ENCODE results near the gene PLCL2.
A peak's percentile ranks its signal among the peaks of the same experiment; 100 is the strongest.

DNA sequence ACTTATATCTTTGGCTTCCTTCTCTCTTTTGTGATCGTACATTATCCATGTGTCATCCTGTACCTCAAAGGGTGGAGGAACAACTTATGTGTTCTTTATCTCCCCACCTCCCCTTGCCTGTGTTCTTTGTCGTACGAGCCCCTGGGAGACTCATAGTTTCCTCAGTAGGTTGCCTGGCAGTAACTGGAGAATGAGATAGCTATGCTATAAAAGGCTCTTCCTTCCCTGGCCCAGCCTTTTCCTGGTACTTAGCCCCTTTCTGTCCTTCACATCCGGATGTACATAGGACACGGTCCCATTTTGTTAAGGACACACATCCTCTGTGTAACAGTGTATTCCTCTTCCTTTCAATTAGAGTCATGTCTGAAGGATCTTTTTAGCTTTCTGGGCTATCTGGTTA, 32.1 kb downstream of the PLCL2 start:
- TF ChIP-seq, protein P1, sequence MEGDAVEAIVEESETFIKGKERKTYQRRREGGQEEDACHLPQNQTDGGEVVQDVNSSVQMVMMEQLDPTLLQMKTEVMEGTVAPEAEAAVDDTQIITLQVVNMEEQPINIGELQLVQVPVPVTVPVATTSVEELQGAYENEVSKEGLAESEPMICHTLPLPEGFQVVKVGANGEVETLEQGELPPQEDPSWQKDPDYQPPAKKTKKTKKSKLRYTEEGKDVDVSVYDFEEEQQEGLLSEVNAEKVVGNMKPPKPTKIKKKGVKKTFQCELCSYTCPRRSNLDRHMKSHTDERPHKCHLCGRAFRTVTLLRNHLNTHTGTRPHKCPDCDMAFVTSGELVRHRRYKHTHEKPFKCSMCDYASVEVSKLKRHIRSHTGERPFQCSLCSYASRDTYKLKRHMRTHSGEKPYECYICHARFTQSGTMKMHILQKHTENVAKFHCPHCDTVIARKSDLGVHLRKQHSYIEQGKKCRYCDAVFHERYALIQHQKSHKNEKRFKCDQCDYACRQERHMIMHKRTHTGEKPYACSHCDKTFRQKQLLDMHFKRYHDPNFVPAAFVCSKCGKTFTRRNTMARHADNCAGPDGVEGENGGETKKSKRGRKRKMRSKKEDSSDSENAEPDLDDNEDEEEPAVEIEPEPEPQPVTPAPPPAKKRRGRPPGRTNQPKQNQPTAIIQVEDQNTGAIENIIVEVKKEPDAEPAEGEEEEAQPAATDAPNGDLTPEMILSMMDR (IDR thresholded peaks at IDR 0.05; ENCODE audit: low read depth, low read length, missing input control) = no peak
- TF ChIP-seq, protein P2, sequence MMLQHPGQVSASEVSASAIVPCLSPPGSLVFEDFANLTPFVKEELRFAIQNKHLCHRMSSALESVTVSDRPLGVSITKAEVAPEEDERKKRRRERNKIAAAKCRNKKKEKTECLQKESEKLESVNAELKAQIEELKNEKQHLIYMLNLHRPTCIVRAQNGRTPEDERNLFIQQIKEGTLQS (IDR thresholded peaks at IDR 0.05) = no peak
- TF ChIP-seq TAF1 (conservative IDR thresholded peaks at IDR 0.05) (no peak), GABPA (IDR thresholded peaks at IDR 0.05 in 1 of 2, conservative IDR thresholded peaks at IDR 0.05 in 1 of 2) (peak in 1 of 2 donors; percentile 30), FOXA1 (IDR thresholded peaks at IDR 0.05) (no peak)
- TF ChIP-seq, protein P3, sequence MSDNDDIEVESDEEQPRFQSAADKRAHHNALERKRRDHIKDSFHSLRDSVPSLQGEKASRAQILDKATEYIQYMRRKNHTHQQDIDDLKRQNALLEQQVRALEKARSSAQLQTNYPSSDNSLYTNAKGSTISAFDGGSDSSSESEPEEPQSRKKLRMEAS (IDR thresholded peaks at IDR 0.05) = no peak
- TF ChIP-seq, protein P4, sequence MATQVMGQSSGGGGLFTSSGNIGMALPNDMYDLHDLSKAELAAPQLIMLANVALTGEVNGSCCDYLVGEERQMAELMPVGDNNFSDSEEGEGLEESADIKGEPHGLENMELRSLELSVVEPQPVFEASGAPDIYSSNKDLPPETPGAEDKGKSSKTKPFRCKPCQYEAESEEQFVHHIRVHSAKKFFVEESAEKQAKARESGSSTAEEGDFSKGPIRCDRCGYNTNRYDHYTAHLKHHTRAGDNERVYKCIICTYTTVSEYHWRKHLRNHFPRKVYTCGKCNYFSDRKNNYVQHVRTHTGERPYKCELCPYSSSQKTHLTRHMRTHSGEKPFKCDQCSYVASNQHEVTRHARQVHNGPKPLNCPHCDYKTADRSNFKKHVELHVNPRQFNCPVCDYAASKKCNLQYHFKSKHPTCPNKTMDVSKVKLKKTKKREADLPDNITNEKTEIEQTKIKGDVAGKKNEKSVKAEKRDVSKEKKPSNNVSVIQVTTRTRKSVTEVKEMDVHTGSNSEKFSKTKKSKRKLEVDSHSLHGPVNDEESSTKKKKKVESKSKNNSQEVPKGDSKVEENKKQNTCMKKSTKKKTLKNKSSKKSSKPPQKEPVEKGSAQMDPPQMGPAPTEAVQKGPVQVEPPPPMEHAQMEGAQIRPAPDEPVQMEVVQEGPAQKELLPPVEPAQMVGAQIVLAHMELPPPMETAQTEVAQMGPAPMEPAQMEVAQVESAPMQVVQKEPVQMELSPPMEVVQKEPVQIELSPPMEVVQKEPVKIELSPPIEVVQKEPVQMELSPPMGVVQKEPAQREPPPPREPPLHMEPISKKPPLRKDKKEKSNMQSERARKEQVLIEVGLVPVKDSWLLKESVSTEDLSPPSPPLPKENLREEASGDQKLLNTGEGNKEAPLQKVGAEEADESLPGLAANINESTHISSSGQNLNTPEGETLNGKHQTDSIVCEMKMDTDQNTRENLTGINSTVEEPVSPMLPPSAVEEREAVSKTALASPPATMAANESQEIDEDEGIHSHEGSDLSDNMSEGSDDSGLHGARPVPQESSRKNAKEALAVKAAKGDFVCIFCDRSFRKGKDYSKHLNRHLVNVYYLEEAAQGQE (IDR thresholded peaks at IDR 0.05) = no peak
- TF ChIP-seq, protein P5, sequence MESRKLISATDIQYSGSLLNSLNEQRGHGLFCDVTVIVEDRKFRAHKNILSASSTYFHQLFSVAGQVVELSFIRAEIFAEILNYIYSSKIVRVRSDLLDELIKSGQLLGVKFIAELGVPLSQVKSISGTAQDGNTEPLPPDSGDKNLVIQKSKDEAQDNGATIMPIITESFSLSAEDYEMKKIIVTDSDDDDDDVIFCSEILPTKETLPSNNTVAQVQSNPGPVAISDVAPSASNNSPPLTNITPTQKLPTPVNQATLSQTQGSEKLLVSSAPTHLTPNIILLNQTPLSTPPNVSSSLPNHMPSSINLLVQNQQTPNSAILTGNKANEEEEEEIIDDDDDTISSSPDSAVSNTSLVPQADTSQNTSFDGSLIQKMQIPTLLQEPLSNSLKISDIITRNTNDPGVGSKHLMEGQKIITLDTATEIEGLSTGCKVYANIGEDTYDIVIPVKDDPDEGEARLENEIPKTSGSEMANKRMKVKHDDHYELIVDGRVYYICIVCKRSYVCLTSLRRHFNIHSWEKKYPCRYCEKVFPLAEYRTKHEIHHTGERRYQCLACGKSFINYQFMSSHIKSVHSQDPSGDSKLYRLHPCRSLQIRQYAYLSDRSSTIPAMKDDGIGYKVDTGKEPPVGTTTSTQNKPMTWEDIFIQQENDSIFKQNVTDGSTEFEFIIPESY (IDR thresholded peaks at IDR 0.05) = no peak
